A673 (cell line): ENCODE results near the gene VPS33A. TPM values are rescaled to one million over a fixed set of nuclear protein-coding genes. Genes with fewer than 3 reads are reported as not detected.

Source experiments
- BruUV-seq: library from RNA; stranded (reverse); fragments of 400-500 nt; replicated peaks from 2 replicates; lab custom pipeline; 2021; lab: Mats Ljungman, UMichigan
- CTCF ChIA-PET: fragments of 300-600 bp; sonication (Branson Sonifier 250); formaldehyde crosslinking; loops from one replicate; lab custom pipeline; 2022; ENCODE audit warnings: antibody characterized with exemption; lab: Charles Lee
- POLR2A ChIA-PET: fragments of 300-600 bp; sonication (Branson Sonifier 250); formaldehyde crosslinking; loops from one replicate; lab custom pipeline; 2022; ENCODE audit warnings: antibody characterized with exemption; ENCODE audit not compliant: low non-redundant PET; lab: Charles Lee
- DNase-seq: peaks from one replicate; pipeline ENCODE4 v3.0.0-alpha.2; 2015; ENCODE audit warnings: low spot score
- H3K27ac ChIP-seq: fragments of 200-600 bp; sonication (generic); 2 replicates; pipeline ENCODE4 v1.5.1; 2016; ENCODE audit warnings: mixed run types, low read depth, mild to moderate bottlenecking, mixed read lengths, antibody characterized with exemption, low read length; ENCODE audit not compliant: poor library complexity, severe bottlenecking
- H3K27me3 ChIP-seq: fragments of 200-600 bp; sonication (generic); replicated peaks from 2 replicates; pipeline ENCODE4 v1.6.1; 2017; ENCODE audit warnings: mixed run types, low read depth, mild to moderate bottlenecking, mixed read lengths, antibody characterized with exemption, low read length; ENCODE audit not compliant: insufficient read depth, poor library complexity
- H3K36me3 ChIP-seq: fragments of 200-600 bp; sonication (generic); 2 replicates; pipeline ENCODE4 v1.6.1; 2016; ENCODE audit warnings: mixed run types, mild to moderate bottlenecking, mixed read lengths, antibody characterized with exemption, low read length; ENCODE audit not compliant: insufficient read depth, poor library complexity, severe bottlenecking
- H3K4me1 ChIP-seq: fragments of 200-600 bp; sonication (generic); 2 replicates; pipeline ENCODE4 v1.6.1; 2017; ENCODE audit warnings: mixed run types, mild to moderate bottlenecking, mixed read lengths, antibody characterized with exemption, low read length; ENCODE audit not compliant: insufficient read depth, poor library complexity, severe bottlenecking
- H3K4me3 ChIP-seq: fragments of 200-600 bp; sonication (generic); 2 replicates; pipeline ENCODE4 v1.5.1; 2016; ENCODE audit warnings: low read depth, mixed run types, mild to moderate bottlenecking, mixed read lengths, low read length; ENCODE audit not compliant: poor library complexity, severe bottlenecking
- H3K9me3 ChIP-seq: fragments of 200-600 bp; sonication (generic); 2 replicates; pipeline ENCODE4 v1.6.1; 2016; ENCODE audit warnings: mixed run types, low read depth, mild to moderate bottlenecking, mixed read lengths, antibody characterized with exemption, low read length; ENCODE audit not compliant: poor library complexity, severe bottlenecking
- CTCF ChIP-seq: fragments of 300-800, 200-600 bp; sonication (generic); conservative IDR thresholded peaks from 2 replicates; pipeline ENCODE4 v1.5.1; 2017; ENCODE audit warnings: low read depth, mild to moderate bottlenecking, antibody characterized with exemption, low read length, moderate library complexity, mixed read lengths
- EZH2 ChIP-seq: fragments of 200-600 bp; sonication (generic); IDR thresholded peaks from 2 replicates; pipeline ENCODE4 v1.6.1; 2017; ENCODE audit warnings: borderline replicate concordance, low read depth, mild to moderate bottlenecking, mixed read lengths, antibody characterized with exemption, low read length; ENCODE audit not compliant: poor library complexity, severe bottlenecking
- intact Hi-C: fragments of 100-400 bp; cut with micrococcal nuclease; formaldehyde crosslinking; loops from one replicate; pipeline ENCODE4 v1.10.0; 2022; ENCODE audit not compliant: unreplicated experiment
- total RNA-seq: library from RNA; stranded (reverse); gene quantifications from 2 replicates; pipeline ENCODE4 v1.2.3, GENCODE V29; 2021

VPS33A gene
- total RNA-seq, 1 experiment from 2014 or later: 35.3 TPM

GRCh38 chr12:122298071-122298748 is 31.9 kb upstream of the VPS33A start:
- Histone ChIP-seq H3K4me1 (no peaks in the 10 kb centered on the region), H3K27ac (no peak overlapping the region), H3K27me3 (no peaks in the 10 kb centered on the region), H3K36me3 (peaks cover 5% of the 10 kb centered on the region), H3K9me3 (no peaks in the 10 kb centered on the region), H3K4me3 (no peak overlapping the region)
- TF ChIP-seq CTCF: no peak
- TF ChIP-seq EZH2: no peak
- BruUV-seq: no TSS peak
- ChIA-PET CTCF (no interaction called here), POLR2A (no interaction called here)
- no peak for DNase-seq
- intact Hi-C loops: no loop called here

GRCh38 chr12:122297494-122297893 is 31.2 kb upstream of the VPS33A start:
- Histone ChIP-seq H3K4me1 (no peaks in the 10 kb centered on the region), H3K36me3 (peaks cover 5% of the 10 kb centered on the region), H3K4me3 (no peak overlapping the region), H3K9me3 (no peaks in the 10 kb centered on the region), H3K27me3 (no peaks in the 10 kb centered on the region), H3K27ac (no peak overlapping the region)
- CTCF ChIA-PET: no interaction called here
- DNase-seq: no peak
- intact Hi-C loops: no loop called here
- POLR2A ChIA-PET: no interaction called here
- no peak for TF ChIP-seq CTCF
- TF ChIP-seq EZH2: no peak
- BruUV-seq: no TSS peak

GRCh38 chr12:122295877-122296276 is 29.6 kb upstream of the VPS33A start:
- H3K27me3 ChIP-seq: no peaks in the 10 kb centered on the region

More at GRCh38 chr12:122295877-122296276, 29.6 kb upstream of the VPS33A start:
- intact Hi-C loops: no loop called here
- no peaks in the 10 kb centered on the region for H3K9me3 ChIP-seq
- H3K4me3 ChIP-seq: no peak overlapping the region
- BruUV-seq: no TSS peak
- no peaks in the 10 kb centered on the region for H3K4me1 ChIP-seq
- ChIA-PET CTCF (no interaction called here), POLR2A (interaction anchor here (0.5 kb wide), 1 partner anchor 122 kb away, joined by 4 read pairs; no protein-coding TSS in a partner anchor)
- H3K27ac ChIP-seq: no peak overlapping the region
- no peak for DNase-seq
- no peak for TF ChIP-seq EZH2
- TF ChIP-seq CTCF: no peak
- H3K36me3 ChIP-seq: peaks cover 5% of the 10 kb centered on the region
